ENCODE results near the gene MOK.
"Not testable (repeated sequence)": the region's sequence is repeated elsewhere in the genome, so short reads cannot be mapped to it uniquely, and the experiment has no call there.

The MOK gene

DNA sequence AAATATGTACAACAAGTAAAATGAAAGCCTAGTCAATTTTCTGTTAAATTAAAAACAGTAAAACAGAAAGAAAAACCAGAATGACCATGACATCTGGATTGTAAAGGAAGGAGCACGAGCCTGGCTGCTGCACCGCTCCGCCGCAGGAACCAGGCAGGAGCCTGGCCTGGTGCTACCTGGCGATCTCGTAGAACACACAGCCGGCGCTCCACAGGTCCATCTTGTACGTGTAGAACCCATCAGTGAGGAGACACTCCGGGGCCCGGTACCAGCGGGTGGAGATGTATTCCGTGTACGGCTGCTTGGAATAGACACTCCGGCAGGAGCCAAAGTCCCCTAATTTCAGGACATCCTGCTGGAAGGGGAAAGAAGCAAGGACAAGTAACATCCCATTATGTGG, 54.3 kb downstream of the MOK start:
- no peak overlapping the region for H3K4me2 ChIP-seq (ENCODE audit: low read length)
- H3K4me3 ChIP-seq (ENCODE audit: low read depth, low read length), result no peak overlapping the region
- no peaks in the 10 kb centered on the region for H3K4me1 ChIP-seq
- H3K79me2 ChIP-seq, result peaks cover 21% of the 10 kb centered on the region
- no peak overlapping the region for H3K27ac ChIP-seq
- no peaks in the 10 kb centered on the region for H3K27me3 ChIP-seq (ENCODE audit: control insufficient read depth, insufficient read depth, low read length)
- H3K9ac ChIP-seq, result no peak overlapping the region
- TF ChIP-seq CTCF (IDR thresholded peaks at IDR 0.05), result no peak
- H2AFZ ChIP-seq, result no peak overlapping the region
- no peaks in the 10 kb centered on the region for H3K36me3 ChIP-seq (ENCODE audit: control insufficient read depth, insufficient read depth, low read length)
- H3K9me3 ChIP-seq (ENCODE audit: control insufficient read depth, low read length), result no peaks in the 10 kb centered on the region

- no peaks in the 10 kb centered on the region for H3K27me3 ChIP-seq (ENCODE audit: control insufficient read depth, insufficient read depth, low read length)
- no peaks in the 10 kb centered on the region for H3K36me3 ChIP-seq (ENCODE audit: control insufficient read depth, insufficient read depth, low read length)
- peaks cover 21% of the 10 kb centered on the region for H3K79me2 ChIP-seq
- H3K9me3 ChIP-seq (ENCODE audit: control insufficient read depth, low read length), result no peaks in the 10 kb centered on the region
- no peak overlapping the region for H3K4me3 ChIP-seq (ENCODE audit: low read depth, low read length)
- no peak for TF ChIP-seq CTCF (IDR thresholded peaks at IDR 0.05)
- no peak overlapping the region for H3K4me2 ChIP-seq (ENCODE audit: low read length)
- H2AFZ ChIP-seq, result no peak overlapping the region
- no peak overlapping the region for H3K27ac ChIP-seq
- no peaks in the 10 kb centered on the region for H3K4me1 ChIP-seq
- no peak overlapping the region for H3K9ac ChIP-seq
Observed at GRCh38 chr14:102249981-102250380, 55.0 kb downstream of the MOK start.

DNA sequence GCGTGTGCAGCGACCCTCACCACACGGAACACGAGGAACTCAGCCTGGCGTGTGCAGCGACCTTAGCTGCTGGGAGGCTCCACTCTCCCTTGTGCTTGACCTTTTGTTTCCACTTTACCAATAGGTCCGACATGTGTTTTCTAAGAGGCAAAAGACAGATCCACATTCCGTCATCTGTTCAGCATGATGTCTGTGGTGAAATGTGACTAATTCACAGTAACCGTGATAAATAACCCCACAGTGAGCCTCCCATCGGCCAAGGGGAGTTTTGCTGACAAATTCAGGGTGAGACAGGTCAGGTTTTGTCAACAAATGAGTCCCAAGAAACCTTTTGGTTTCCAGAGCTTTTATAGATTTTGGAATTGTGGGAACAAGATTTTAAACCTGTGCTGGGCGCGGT, 55.9 kb downstream of the MOK start:
- Histone ChIP-seq H3K9me3 (ENCODE audit: control insufficient read depth, low read length) (no peaks in the 10 kb centered on the region), H3K4me3 (ENCODE audit: low read depth, low read length) (no peak overlapping the region), H3K36me3 (ENCODE audit: control insufficient read depth, insufficient read depth, low read length) (no peaks in the 10 kb centered on the region), H3K79me2 (peaks cover 21% of the 10 kb centered on the region), H3K4me2 (ENCODE audit: low read length) (no peak overlapping the region), H3K27me3 (ENCODE audit: control insufficient read depth, insufficient read depth, low read length) (no peaks in the 10 kb centered on the region), H3K4me1 (no peaks in the 10 kb centered on the region), H2AFZ (no peak overlapping the region), H3K27ac (no peak overlapping the region), H3K9ac (no peak overlapping the region)
- no peak for TF ChIP-seq CTCF (IDR thresholded peaks at IDR 0.05)

GRCh38 chr14:102248121-102248520, 56.8 kb downstream of the MOK start:
- peaks cover 21% of the 10 kb centered on the region for H3K79me2 ChIP-seq
- no peaks in the 10 kb centered on the region for H3K36me3 ChIP-seq (ENCODE audit: control insufficient read depth, insufficient read depth, low read length)
- H3K9me3 ChIP-seq (ENCODE audit: control insufficient read depth, low read length), result no peaks in the 10 kb centered on the region
- no peak overlapping the region for H2AFZ ChIP-seq
- H3K9ac ChIP-seq, result no peak overlapping the region
- no peak overlapping the region for H3K4me3 ChIP-seq (ENCODE audit: low read depth, low read length)
- H3K27me3 ChIP-seq (ENCODE audit: control insufficient read depth, insufficient read depth, low read length), result no peaks in the 10 kb centered on the region
- no peak overlapping the region for H3K4me2 ChIP-seq (ENCODE audit: low read length)
- H3K4me1 ChIP-seq, result no peaks in the 10 kb centered on the region
- TF ChIP-seq CTCF (IDR thresholded peaks at IDR 0.05), result no peak
- H3K27ac ChIP-seq, result no peak overlapping the region

DNA sequence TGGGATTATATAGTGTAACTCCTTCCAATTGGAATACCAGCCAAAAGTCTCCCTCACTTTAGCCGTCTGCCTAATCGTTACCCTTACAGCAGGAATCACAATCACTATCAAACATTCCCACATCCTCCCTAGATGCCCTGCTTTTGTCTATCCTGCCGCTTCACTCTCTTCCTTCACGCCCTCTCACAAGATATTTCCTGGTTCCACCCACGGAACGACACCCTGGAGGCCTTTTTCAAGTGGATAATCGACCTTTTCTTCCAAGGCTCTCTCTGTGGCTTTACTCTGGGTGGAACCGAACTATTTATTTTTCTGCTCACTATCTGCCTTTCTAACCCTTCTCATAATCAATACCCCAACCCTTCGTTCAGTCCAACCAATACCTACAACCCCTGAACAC, 58.9 kb downstream of the MOK start:
- Histone ChIP-seq H3K27me3 (ENCODE audit: control insufficient read depth, insufficient read depth, low read length) (no peaks in the 10 kb centered on the region), H3K9me3 (ENCODE audit: control insufficient read depth, low read length) (no peaks in the 10 kb centered on the region), H3K36me3 (ENCODE audit: control insufficient read depth, insufficient read depth, low read length) (no peaks in the 10 kb centered on the region), H3K79me2 (peaks cover 21% of the 10 kb centered on the region), H3K4me2 (ENCODE audit: low read length) (no peak overlapping the region), H2AFZ (no peak overlapping the region), H3K27ac (no peak overlapping the region), H3K4me1 (no peaks in the 10 kb centered on the region), H3K9ac (no peak overlapping the region), H3K4me3 (ENCODE audit: low read depth, low read length) (no peak overlapping the region)
- no peak for TF ChIP-seq CTCF (IDR thresholded peaks at IDR 0.05)

DNA sequence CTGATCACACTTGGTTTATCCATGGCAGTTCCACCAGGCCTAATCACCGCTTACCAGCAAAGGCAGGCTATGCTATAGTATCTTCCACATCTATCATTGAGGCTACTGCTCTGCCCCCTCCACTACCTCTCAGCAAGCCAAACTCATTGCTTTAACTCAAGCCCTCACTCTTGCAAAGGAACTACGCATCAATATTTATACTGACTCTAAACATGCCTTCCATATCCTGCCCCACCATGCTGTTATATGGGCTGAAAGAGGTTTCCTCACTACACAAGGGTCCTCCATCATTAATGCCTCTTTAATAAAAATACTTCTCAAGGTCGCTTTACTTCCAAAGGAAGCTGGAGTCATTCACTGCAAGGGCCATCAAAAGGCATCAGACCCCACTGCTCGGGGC, 61.2 kb downstream of the MOK start:
- H3K4me2 ChIP-seq (ENCODE audit: low read length); H3K9me3 ChIP-seq (ENCODE audit: control insufficient read depth, low read length); H3K4me3 ChIP-seq (ENCODE audit: low read depth, low read length); H3K4me1 ChIP-seq; H3K36me3 ChIP-seq (ENCODE audit: control insufficient read depth, insufficient read depth, low read length); H2AFZ ChIP-seq; H3K79me2 ChIP-seq; H3K27me3 ChIP-seq (ENCODE audit: control insufficient read depth, insufficient read depth, low read length); H3K9ac ChIP-seq; H3K27ac ChIP-seq: not testable (repeated sequence)
